Measurements from ENCODE around the gene FLOT1. TPM values are rescaled to one million over a fixed set of nuclear protein-coding genes. Genes with fewer than 3 reads are reported as not detected.
A peak's percentile ranks its signal among the peaks of the same experiment; 100 is the strongest.

The FLOT1 gene
- total and polyA plus RNA-seq, 2 of the 13 experiments (the other 11 are each of a cell fraction or from before 2014, with no cell fraction given) = 82.3 to 130 TPM

GRCh38 chr6:30782425-30783014 lies 40.0 kb upstream of the FLOT1 start (continued):
- TF ChIP-seq ZNF205 (CRISPR knock-in tag; IDR thresholded peaks at IDR 0.05) (no peak), LCORL (IDR thresholded peaks at IDR 0.05) (0 out of 2 replicates have a peak, but pooled peaks have one; percentile 16), LCORL (CRISPR knock-in tag; IDR thresholded peaks at IDR 0.05) (no peak; the same call in 1 of the 2 replicates), TBX3 (IDR thresholded peaks at IDR 0.05; ENCODE audit: borderline replicate concordance) (no peak), SOX6 (IDR thresholded peaks at IDR 0.05) (no peak), SOX6 (CRISPR knock-in tag; IDR thresholded peaks at IDR 0.05) (peak; percentile 88), TBX2 (CRISPR knock-in tag; IDR thresholded peaks at IDR 0.05; ENCODE audit: borderline replicate concordance) (no peak), ZNF781 (CRISPR knock-in tag; IDR thresholded peaks at IDR 0.05; ENCODE audit: borderline replicate concordance, not compliant biosample characterization) (no peak), MTF2 (CRISPR knock-in tag; IDR thresholded peaks at IDR 0.05; ENCODE audit: borderline replicate concordance) (no peak), FOXM1 (CRISPR knock-in tag; IDR thresholded peaks at IDR 0.05) (no peak), PTBP1 (IDR thresholded peaks at IDR 0.05; ENCODE audit: low read depth, low read length, poor library complexity, severe bottlenecking) (no peak), ZSCAN25 (CRISPR knock-in tag; IDR thresholded peaks at IDR 0.05) (0 out of 2 replicates have a peak, but pooled peaks have one; percentile 1), ARHGAP35 (CRISPR knock-in tag; IDR thresholded peaks at IDR 0.05; ENCODE audit: borderline replicate concordance) (no peak), SOX13 (IDR thresholded peaks at IDR 0.05) (peak; percentile 61), SOX13 (CRISPR knock-in tag; conservative IDR thresholded peaks at IDR 0.05 in 1 of 2, IDR thresholded peaks at IDR 0.05 in 1 of 2) (peak in 1 of 2 experiments; percentile 84; a peak in 2 of 4 replicates), ZNF564 (CRISPR knock-in tag; IDR thresholded peaks at IDR 0.05) (no peak), SP4 (CRISPR knock-in tag; IDR thresholded peaks at IDR 0.05) (no peak), HDAC1 (CRISPR knock-in tag; IDR thresholded peaks at IDR 0.05) (no peak; the same call in 1 of the 2 replicates), REXO4 (CRISPR knock-in tag; IDR thresholded peaks at IDR 0.05; ENCODE audit: borderline replicate concordance) (no peak), SKI (IDR thresholded peaks at IDR 0.05; ENCODE audit: partially characterized antibody) (peak; percentile 61), TCF7L2 (IDR thresholded peaks at IDR 0.05; ENCODE audit: low read depth, low read length) (peak; percentile 62; the same call in 1 of the 2 replicates), ZBTB1 (CRISPR knock-in tag; IDR thresholded peaks at IDR 0.05; ENCODE audit: borderline replicate concordance) (no peak), ZSCAN29 (CRISPR knock-in tag; conservative IDR thresholded peaks at IDR 0.05) (no peak)
- TF ChIP-seq, protein P1, sequence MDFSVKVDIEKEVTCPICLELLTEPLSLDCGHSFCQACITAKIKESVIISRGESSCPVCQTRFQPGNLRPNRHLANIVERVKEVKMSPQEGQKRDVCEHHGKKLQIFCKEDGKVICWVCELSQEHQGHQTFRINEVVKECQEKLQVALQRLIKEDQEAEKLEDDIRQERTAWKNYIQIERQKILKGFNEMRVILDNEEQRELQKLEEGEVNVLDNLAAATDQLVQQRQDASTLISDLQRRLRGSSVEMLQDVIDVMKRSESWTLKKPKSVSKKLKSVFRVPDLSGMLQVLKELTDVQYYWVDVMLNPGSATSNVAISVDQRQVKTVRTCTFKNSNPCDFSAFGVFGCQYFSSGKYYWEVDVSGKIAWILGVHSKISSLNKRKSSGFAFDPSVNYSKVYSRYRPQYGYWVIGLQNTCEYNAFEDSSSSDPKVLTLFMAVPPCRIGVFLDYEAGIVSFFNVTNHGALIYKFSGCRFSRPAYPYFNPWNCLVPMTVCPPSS (IDR thresholded peaks at IDR 0.05) = no peak
- TF ChIP-seq, protein P2, sequence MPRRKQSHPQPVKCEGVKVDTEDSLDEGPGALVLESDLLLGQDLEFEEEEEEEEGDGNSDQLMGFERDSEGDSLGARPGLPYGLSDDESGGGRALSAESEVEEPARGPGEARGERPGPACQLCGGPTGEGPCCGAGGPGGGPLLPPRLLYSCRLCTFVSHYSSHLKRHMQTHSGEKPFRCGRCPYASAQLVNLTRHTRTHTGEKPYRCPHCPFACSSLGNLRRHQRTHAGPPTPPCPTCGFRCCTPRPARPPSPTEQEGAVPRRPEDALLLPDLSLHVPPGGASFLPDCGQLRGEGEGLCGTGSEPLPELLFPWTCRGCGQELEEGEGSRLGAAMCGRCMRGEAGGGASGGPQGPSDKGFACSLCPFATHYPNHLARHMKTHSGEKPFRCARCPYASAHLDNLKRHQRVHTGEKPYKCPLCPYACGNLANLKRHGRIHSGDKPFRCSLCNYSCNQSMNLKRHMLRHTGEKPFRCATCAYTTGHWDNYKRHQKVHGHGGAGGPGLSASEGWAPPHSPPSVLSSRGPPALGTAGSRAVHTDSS (CRISPR knock-in tag; conservative IDR thresholded peaks at IDR 0.05) = no peak
- TF ChIP-seq, protein P3, sequence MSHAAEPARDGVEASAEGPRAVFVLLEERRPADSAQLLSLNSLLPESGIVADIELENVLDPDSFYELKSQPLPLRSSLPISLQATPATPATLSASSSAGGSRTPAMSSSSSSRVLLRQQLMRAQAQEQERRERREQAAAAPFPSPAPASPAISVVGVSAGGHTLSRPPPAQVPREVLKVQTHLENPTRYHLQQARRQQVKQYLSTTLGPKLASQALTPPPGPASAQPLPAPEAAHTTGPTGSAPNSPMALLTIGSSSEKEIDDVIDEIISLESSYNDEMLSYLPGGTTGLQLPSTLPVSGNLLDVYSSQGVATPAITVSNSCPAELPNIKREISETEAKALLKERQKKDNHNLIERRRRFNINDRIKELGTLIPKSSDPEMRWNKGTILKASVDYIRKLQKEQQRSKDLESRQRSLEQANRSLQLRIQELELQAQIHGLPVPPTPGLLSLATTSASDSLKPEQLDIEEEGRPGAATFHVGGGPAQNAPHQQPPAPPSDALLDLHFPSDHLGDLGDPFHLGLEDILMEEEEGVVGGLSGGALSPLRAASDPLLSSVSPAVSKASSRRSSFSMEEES (CRISPR knock-in tag; IDR thresholded peaks at IDR 0.05) = no peak; the same call in 1 of the 2 replicates
